GM21786 (cell line): Measurements from ENCODE around the gene DUSP6.

ENCODE experiments used
- ATAC-seq: cut with Tn5 transposase; IDR thresholded peaks from one replicate; pipeline ENCODE4 v1.9.1; 2021; ENCODE audit not compliant: unreplicated experiment

The DUSP6 gene

GRCh38 chr12:89334548-89335169 is 17.6 kb downstream of the DUSP6 start:
- ATAC-seq = no peak

GRCh38 chr12:89333564-89334252 is 18.6 kb downstream of the DUSP6 start:
- no peak for ATAC-seq

GRCh38 chr12:89328151-89329030 is 23.9 kb downstream of the DUSP6 start:
- ATAC-seq = no peak

GRCh38 chr12:89327486-89328094 is 24.7 kb downstream of the DUSP6 start:
- ATAC-seq = no peak

- no peak for ATAC-seq
Observed at GRCh38 chr12:89326239-89327040, 25.9 kb downstream of the DUSP6 start.

- no peak for ATAC-seq
Observed at GRCh38 chr12:89325495-89325894, 26.8 kb downstream of the DUSP6 start.

GRCh38 chr12:89324437-89324836 is 27.9 kb downstream of the DUSP6 start:
- ATAC-seq = no peak

GRCh38 chr12:89323568-89324218 is 28.6 kb downstream of the DUSP6 start:
- no peak for ATAC-seq

GRCh38 chr12:89320735-89321134 is 31.6 kb downstream of the DUSP6 start:
- ATAC-seq = no peak

GRCh38 chr12:89319606-89320005 is 32.7 kb downstream of the DUSP6 start:
- no peak for ATAC-seq

GRCh38 chr12:89319122-89319521 is 33.2 kb downstream of the DUSP6 start:
- ATAC-seq = no peak

- ATAC-seq = no peak
Observed at GRCh38 chr12:89316705-89317139, 35.6 kb downstream of the DUSP6 start.

GRCh38 chr12:89314060-89314761 is 38.1 kb downstream of the DUSP6 start:
- no peak for ATAC-seq

- no peak for ATAC-seq
Observed at GRCh38 chr12:89311703-89312293, 40.5 kb downstream of the DUSP6 start.

- ATAC-seq = no peak
Observed at GRCh38 chr12:89309815-89310214, 42.5 kb downstream of the DUSP6 start.

GRCh38 chr12:89309440-89309802 is 42.9 kb downstream of the DUSP6 start:
- ATAC-seq = no peak

GRCh38 chr12:89307474-89308253 is 44.6 kb downstream of the DUSP6 start:
- ATAC-seq = no peak

- no peak for ATAC-seq
Observed at GRCh38 chr12:89306827-89307473, 45.4 kb downstream of the DUSP6 start.
